T47D (cell line): ENCODE data around the gene PRKN.
A peak's percentile ranks its signal among the peaks of the same experiment; 100 is the strongest.

Experiments used
- DNase-seq, 2 experiments: peaks; one replicate each; pipeline versions ENCODE4 v3.0.0 to v3.0.0-alpha.2; 2011 to 2012; ENCODE audit warnings: low read depth in 1 of 2, low spot score in 1 of 2
- JUND ChIP-seq: IDR thresholded peaks from 2 replicates; pipeline ENCODE4 v1.6.1; 2012; ENCODE audit warnings: low read depth
- in situ Hi-C: cut with HindIII; loops from 2 replicates; pipeline ENCODE4 v1.10.0; 2016; ENCODE audit warnings: low sequenced_read_pairs, low pct_unique_long_range_greater_than_20kb

The PRKN gene

GRCh38 chr6:162618448-162619002, 109.0 kb downstream of the PRKN start:
- no peak for DNase-seq
- in situ Hi-C loops, result no loop called here
- TF ChIP-seq JUND, result no peak

- in situ Hi-C loops, result no loop called here
- DNase-seq, result no peak
- TF ChIP-seq JUND, result no peak
Measured at GRCh38 chr6:162615016-162615705, 112.4 kb downstream of the PRKN start.

DNA sequence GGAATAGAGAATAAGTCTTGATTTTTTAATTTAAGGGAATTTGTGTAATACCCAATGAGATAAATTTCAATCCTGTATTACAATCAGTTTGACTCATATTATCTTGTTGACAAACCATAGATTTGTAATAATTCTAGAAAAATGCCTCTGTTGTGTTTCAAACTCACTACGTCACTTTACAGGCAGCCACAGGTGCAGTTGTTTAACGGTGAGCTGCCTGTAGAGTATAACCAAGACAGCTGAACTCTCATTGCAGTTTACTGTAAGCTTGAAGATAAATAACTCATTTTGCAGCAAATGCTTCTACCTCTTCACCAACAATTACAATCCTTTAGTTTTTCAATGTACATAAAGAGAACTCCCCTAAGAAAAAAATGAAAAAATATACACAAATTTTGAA, 114.3 kb downstream of the PRKN start:
- in situ Hi-C loops, result no loop called here
- TF ChIP-seq JUND, result no peak

DNA sequence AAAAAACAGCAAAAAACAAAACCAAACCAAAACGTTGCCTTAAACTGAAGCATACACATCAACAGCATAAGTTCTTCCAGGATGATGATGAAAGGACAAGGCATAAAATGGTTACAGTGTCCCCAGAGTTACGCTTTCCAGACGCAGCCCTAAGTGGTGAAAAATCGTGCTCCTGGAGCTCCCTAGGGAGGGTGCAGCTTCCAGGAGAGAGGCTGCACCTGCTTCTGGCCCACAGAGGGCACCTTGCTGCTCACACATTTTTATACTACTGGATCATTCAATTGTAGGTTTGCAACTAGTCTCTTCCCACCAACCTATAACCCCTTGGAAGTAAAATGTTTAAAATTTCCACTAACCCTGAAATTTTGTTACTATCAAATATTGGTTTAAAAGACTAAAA, 115.0 kb downstream of the PRKN start:
- peak; percentile 1 to 36 for DNase-seq
- in situ Hi-C loops, result no loop called here
- TF ChIP-seq JUND, result no peak

More for the DNA sequence above, 114.3 kb downstream of the PRKN start:
- no peak for DNase-seq

- no peak for DNase-seq
- in situ Hi-C loops, result no loop called here
- no peak for TF ChIP-seq JUND
Measured at GRCh38 chr6:162610351-162610750, 117.2 kb downstream of the PRKN start.

DNA sequence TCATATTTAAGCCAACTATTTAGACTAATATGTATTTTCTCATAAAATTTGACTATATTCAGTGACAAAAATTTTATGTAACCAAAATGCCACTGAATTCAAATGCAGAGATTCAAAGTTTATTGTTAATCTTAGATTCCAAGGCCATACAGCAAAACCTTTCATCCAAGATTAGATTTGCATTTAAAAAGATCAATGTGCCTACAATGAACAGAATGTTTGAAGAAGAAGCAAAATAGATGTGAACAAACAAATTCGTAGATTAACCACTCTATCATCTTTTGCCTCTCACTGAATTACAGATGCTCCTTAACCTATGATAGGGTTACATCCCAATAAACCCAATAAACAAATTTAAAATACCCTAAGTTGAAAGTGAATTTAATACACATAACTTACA, 121.7 kb downstream of the PRKN start:
- DNase-seq, result no peak
- TF ChIP-seq JUND, result no peak
- in situ Hi-C loops, result no loop called here

DNA sequence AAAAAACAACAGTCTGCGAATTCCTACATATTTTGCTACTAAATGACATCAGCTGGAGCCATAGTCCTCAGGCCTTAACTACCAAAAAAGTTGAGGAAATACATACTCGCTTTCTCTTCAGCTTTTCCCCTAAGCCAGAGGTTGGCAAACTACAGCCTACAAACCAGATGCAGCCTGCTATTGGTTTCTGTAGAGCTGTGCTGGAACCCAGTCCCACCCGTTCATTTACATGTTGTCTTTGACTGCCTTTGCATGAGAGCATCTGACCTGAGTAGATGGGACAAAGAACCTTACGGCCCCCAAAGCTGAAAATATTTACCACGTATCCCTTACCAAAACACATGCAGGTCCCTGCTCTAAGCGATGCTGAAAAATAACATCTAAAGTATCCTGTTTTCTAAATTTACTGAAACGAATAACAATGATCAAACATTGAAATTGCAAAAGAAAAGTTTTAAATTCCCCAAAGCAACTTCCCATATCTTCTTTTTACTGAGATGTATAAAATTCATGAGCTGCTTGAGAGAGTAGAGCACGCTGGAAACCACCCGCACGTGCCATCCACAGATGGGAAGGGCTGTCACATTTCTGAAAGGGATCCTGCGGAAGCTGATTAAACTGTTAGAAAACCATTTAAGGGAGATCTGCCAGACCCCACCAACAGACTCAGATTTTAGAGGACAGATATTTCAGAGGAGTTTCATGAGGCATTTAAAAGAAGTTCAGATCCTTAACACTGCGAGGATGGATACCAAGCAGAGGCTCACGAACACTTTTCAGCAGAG, 124.1 kb downstream of the PRKN start:
- no peak for DNase-seq
- no peak for TF ChIP-seq JUND
- in situ Hi-C loops, result no loop called here

DNA sequence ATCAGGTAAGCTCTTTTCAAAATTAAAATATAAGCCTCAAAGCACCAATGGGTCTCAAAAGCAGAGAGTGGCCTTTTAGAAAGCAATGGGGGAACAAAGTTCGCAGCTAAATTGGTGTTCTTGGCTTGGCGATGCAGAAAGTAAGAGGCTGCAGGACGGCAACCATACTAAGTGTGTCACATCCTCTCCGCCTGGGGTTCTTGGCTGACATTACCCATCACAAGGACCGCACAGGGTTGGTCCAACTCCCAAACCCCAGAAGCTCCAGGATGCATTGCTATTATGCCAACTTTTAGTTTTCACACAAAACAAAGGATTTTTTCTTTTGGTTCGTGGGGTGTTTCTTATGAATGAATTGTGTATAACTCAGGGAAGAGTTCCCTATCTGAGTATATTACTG, 124.8 kb downstream of the PRKN start:
- in situ Hi-C loops, result no loop called here
- no peak for TF ChIP-seq JUND
- DNase-seq, result no peak

GRCh38 chr6:162596676-162597075, 130.9 kb downstream of the PRKN start:
- in situ Hi-C loops, result no loop called here
- no peak for DNase-seq
- TF ChIP-seq JUND, result no peak

DNA sequence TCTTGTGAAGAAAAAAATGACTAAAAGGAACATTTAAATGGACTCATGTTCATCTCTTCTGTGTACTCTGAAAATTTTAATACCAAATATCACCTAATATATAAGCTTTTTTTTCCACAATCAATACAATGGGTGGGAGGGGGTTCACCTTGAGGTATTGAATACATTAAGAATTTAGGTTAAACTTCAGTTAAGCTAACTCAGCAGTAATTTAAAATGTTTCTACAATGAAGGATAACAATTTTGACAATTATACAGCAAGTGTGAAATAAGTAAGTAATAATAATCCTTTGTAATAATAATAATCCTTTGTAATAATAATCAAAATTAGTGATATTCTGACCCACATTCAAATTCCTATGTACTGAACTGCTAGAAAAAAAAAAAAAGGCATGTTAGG, 136.0 kb downstream of the PRKN start:
- in situ Hi-C loops, result no loop called here
- TF ChIP-seq JUND, result no peak
- DNase-seq, result no peak

GRCh38 chr6:162581988-162582780, 145.4 kb downstream of the PRKN start:
- no peak for DNase-seq
- TF ChIP-seq JUND, result no peak
- in situ Hi-C loops, result no loop called here

GRCh38 chr6:162580619-162581018, 146.9 kb downstream of the PRKN start:
- in situ Hi-C loops, result no loop called here
- DNase-seq, result peak in 1 of 2 experiments; percentile 3
- no peak for TF ChIP-seq JUND
